Measurements from ENCODE around the gene GPBP1.
"Not testable (repeated sequence)": the region's sequence is repeated elsewhere in the genome, so short reads cannot be mapped to it uniquely, and the experiment has no call there.

The GPBP1 gene

GRCh38 chr5:57173319-57174127 is at the start of gene GPBP1:
GPBP1 (plus strand) TSS chr5:57174059; CDS start chr5:57214131, 40,072 bp downstream.
- peak within 1 kb of the TSS; percentile 97 for H3K27ac Mint-ChIP-seq
- CTCF ChIA-PET, result no interaction called here
- H3K27me3 Mint-ChIP-seq, result no peaks in the 10 kb centered on the region
- H3K9me3 Mint-ChIP-seq, result no peaks in the 10 kb centered on the region
- peaks cover 35% of the 10 kb centered on the region for H3K4me1 Mint-ChIP-seq
- DNase-seq, result peak; percentile 99
- H3K4me3 Mint-ChIP-seq, result peak within 1 kb of the TSS; percentile 94
- peaks cover 31% of the 10 kb centered on the region for H3K36me3 Mint-ChIP-seq

DNA sequence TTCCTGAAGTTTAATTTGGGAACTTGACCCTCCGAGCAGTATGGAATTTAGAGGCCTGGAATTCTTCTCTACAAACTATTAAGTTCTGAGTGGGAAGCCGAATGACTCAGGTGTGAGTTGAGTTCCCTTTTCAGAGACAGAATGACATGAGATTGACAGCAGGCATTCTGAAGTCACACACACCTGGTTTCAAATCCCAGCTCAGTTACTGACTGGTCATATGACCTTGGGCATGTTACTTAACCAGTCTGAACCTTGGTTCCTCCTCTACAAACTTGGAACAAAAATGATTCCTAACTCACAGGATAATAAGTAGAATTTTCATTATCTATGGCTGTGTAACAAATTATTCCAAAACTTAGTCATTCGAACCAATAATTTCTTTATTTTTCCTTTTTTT is 45.5 kb upstream of the GPBP1 start:
- CTCF ChIA-PET, result no interaction called here
- no peaks in the 10 kb centered on the region for H3K4me1 Mint-ChIP-seq
- H3K36me3 Mint-ChIP-seq, result no peaks in the 10 kb centered on the region
- H3K27ac Mint-ChIP-seq, result no peak overlapping the region
- H3K27me3 Mint-ChIP-seq, result peaks cover 10% of the 10 kb centered on the region
- H3K9me3 Mint-ChIP-seq, result no peaks in the 10 kb centered on the region
- H3K4me3 Mint-ChIP-seq, result no peak overlapping the region
- DNase-seq, result no peak

- Mint-ChIP-seq H3K4me1 (no peaks in the 10 kb centered on the region), H3K4me3 (no peak overlapping the region), H3K36me3 (no peaks in the 10 kb centered on the region), H3K27me3 (peaks cover 9% of the 10 kb centered on the region), H3K27ac (no peak overlapping the region), H3K9me3 (no peaks in the 10 kb centered on the region)
- CTCF ChIA-PET, result no interaction called here
- DNase-seq, result no peak
Observed at GRCh38 chr5:57133574-57133973, 40.3 kb upstream of the GPBP1 start.

DNA sequence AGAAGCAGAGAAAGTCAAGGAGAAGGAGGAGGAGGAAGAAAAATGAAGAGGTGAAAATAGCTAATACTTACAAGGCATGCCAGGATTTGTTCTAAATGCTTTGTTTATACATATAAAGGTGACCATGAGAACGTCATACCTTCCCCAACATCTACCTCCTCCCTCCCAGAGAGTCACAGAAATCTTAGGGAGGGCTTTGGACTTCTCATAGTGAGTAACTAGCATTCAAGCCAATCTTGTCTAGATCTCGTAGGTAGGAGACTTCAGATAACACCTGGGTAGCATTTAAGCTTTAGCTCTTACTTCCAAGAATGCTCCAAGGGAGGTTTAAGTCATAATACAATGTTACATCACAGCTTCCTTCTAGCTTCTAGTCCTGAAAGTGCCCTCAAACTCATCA is 36.5 kb upstream of the GPBP1 start:
- Mint-ChIP-seq H3K36me3 (no peaks in the 10 kb centered on the region), H3K27ac (no peak overlapping the region), H3K4me1 (no peaks in the 10 kb centered on the region), H3K27me3 (peaks cover 16% of the 10 kb centered on the region), H3K4me3 (no peak overlapping the region), H3K9me3 (no peaks in the 10 kb centered on the region)
- DNase-seq, result no peak
- CTCF ChIA-PET, result interaction anchor here (0.7 to 4.3 kb wide), 12 partner anchors 82 to 867 kb away, joined by 3 to 64 read pairs (median 5); partner anchors contain the start of gene SETD9

DNA sequence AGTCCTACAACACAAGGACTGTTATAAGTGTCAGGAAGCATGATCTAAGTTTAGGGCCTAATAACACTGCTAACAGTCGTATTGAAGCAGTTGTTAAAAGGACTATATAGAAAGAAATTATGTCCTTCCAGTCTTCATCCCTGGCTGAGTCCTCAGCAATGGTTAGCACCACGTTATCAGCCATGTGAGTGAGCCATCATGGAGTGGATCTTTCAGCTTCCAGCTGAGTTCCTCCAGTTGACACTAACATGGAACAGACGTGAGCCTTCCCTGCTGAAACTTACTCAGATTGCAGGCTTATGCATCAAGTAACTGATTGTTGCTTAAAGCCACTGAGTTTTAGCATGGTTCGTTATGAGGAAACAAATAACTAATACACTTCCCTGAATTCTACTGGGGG is 21.5 kb upstream of the GPBP1 start:
- H3K4me1 Mint-ChIP-seq, result peaks cover 2% of the 10 kb centered on the region
- no peak overlapping the region for H3K4me3 Mint-ChIP-seq
- H3K27me3 Mint-ChIP-seq, result peaks cover 3% of the 10 kb centered on the region
- no peak overlapping the region for H3K27ac Mint-ChIP-seq
- H3K9me3 Mint-ChIP-seq, result peaks cover 3% of the 10 kb centered on the region
- CTCF ChIA-PET, result no interaction called here
- no peak for DNase-seq
- no peaks in the 10 kb centered on the region for H3K36me3 Mint-ChIP-seq

GRCh38 chr5:57155033-57155432 is 18.8 kb upstream of the GPBP1 start:
- H3K4me1 Mint-ChIP-seq, result peaks cover 2% of the 10 kb centered on the region
- H3K27ac Mint-ChIP-seq, result no peak overlapping the region
- H3K4me3 Mint-ChIP-seq, result no peak overlapping the region
- DNase-seq, result no peak
- CTCF ChIA-PET, result interaction anchor here (1.7 kb wide), 1 partner anchor 16 kb away, joined by 5 read pairs; no protein-coding TSS in a partner anchor
- no peaks in the 10 kb centered on the region for H3K36me3 Mint-ChIP-seq
- peaks cover 3% of the 10 kb centered on the region for H3K27me3 Mint-ChIP-seq
- peaks cover 9% of the 10 kb centered on the region for H3K9me3 Mint-ChIP-seq

GRCh38 chr5:57157131-57157530 is 16.7 kb upstream of the GPBP1 start:
- no peak overlapping the region for H3K27ac Mint-ChIP-seq
- H3K27me3 Mint-ChIP-seq, result peaks cover 3% of the 10 kb centered on the region
- CTCF ChIA-PET, result no interaction called here
- no peak overlapping the region for H3K4me3 Mint-ChIP-seq
- H3K36me3 Mint-ChIP-seq, result no peaks in the 10 kb centered on the region
- no peak for DNase-seq
- H3K4me1 Mint-ChIP-seq, result peaks cover 2% of the 10 kb centered on the region
- peaks cover 9% of the 10 kb centered on the region for H3K9me3 Mint-ChIP-seq

- Mint-ChIP-seq H3K36me3 (no peaks in the 10 kb centered on the region), H3K27ac (no peak overlapping the region), H3K9me3 (peaks cover 9% of the 10 kb centered on the region), H3K27me3 (peaks cover 3% of the 10 kb centered on the region), H3K4me3 (no peak overlapping the region), H3K4me1 (peaks cover 2% of the 10 kb centered on the region)
- CTCF ChIA-PET, result interaction anchor here (1.0 kb wide), 1 partner anchor 86 kb away, joined by 3 read pairs; no protein-coding TSS in a partner anchor
- no peak for DNase-seq
Observed at GRCh38 chr5:57157666-57158065, 16.2 kb upstream of the GPBP1 start.

DNA sequence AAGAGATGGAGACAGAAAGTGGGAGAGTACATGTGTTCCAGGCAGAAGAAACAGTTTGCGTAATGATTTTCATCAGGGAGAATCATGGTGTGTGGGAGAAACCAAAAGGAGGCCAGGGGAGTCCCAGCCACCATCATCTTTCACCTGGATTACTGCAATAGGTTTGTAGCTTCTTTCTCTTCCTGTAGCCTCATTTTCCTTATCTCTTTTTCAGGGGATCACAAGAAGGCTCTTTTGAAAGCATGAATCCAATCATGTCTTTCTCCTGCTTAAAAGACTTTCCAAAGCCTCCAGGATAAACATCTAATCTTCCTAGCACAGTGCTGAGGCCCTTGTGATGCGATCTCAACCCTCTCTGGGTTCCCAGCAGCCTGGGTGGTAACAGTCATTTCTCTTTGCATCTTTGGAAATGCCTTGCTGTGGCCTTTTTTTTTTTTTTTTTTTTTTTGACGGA is 10.3 kb upstream of the GPBP1 start:
- Mint-ChIP-seq H3K9me3 (no peaks in the 10 kb centered on the region), H3K27ac (no peak overlapping the region), H3K27me3 (no peaks in the 10 kb centered on the region), H3K4me1 (peaks cover 10% of the 10 kb centered on the region), H3K36me3 (no peaks in the 10 kb centered on the region), H3K4me3 (no peak overlapping the region)
- CTCF ChIA-PET, result interaction anchor here (1.3 kb wide), 1 partner anchor 25 kb away, joined by 3 read pairs; no protein-coding TSS in a partner anchor
- DNase-seq, result no peak

DNA sequence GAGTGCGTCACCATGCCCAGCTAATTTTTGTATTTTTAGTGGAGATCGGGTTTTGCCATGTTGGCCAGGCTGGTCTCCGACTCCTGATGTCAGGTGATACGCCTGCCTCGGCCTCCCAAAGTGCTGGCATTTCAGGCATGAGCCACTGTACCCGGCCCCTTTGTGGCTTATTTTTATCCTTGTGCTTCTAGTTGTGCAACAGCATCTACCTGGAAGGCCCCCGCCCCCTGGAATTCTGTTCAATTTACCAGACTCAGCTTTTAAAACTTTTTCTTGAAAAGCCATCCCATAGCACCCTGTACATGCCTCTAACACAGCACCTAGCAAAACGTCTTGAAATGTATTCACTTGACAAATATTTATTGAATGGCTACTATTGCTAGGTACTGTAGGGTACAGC is 9.7 kb upstream of the GPBP1 start:
- Mint-ChIP-seq H3K36me3 (no peaks in the 10 kb centered on the region), H3K4me1 (peaks cover 10% of the 10 kb centered on the region), H3K27me3 (no peaks in the 10 kb centered on the region), H3K4me3 (no peak overlapping the region), H3K27ac (no peak overlapping the region), H3K9me3 (no peaks in the 10 kb centered on the region)
- CTCF ChIA-PET, result no interaction called here
- no peak for DNase-seq

DNA sequence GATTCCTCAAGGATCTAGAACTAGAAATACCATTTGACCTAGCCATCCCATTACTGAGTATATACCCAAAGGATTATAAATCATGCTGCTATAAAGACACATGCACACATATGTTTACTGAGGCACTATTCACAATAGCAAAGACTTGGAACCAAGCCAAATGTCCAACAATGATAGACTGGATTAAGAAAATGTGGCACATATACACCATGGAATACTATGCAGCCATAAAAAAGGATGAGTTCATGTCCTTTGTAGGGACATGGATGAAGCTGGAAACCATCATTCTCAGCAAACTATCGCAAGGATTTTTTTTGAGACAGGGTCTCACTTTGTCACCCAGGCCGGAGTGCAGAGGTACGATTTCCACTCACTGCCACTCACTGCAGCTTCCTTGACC is 8.7 kb upstream of the GPBP1 start:
- H3K9me3 Mint-ChIP-seq, DNase-seq, H3K36me3 Mint-ChIP-seq, H3K27me3 Mint-ChIP-seq, H3K27ac Mint-ChIP-seq, CTCF ChIA-PET, H3K4me3 Mint-ChIP-seq: not testable (repeated sequence)
- H3K4me1 Mint-ChIP-seq, result peaks cover 10% of the 10 kb centered on the region

DNA sequence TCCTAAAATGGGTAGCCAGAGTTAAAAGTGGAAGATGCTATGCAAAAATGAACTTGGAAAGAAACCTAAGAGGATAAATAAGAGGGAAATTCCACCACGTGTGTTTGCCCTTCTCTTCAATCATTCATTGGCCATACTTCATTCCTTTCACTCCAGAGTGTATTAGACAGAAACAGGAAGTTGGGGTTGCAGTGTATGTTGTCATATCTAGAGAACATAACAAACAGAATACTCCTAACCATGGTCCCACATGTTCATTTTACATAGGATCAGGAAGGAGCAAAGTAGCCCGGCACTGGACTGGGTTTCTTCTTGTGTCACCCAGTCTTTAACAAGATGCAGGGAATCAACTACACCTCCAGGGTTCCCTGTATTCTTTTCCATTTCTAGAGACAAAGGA is 7.6 kb upstream of the GPBP1 start:
- no peaks in the 10 kb centered on the region for H3K9me3 Mint-ChIP-seq
- no peak overlapping the region for H3K27ac Mint-ChIP-seq
- no peak for DNase-seq
- peaks cover 10% of the 10 kb centered on the region for H3K4me1 Mint-ChIP-seq
- CTCF ChIA-PET, result interaction anchor here (1.0 kb wide), 1 partner anchor 28 kb away, joined by 3 read pairs; no protein-coding TSS in a partner anchor
- H3K4me3 Mint-ChIP-seq, result no peak overlapping the region
- no peaks in the 10 kb centered on the region for H3K27me3 Mint-ChIP-seq
- H3K36me3 Mint-ChIP-seq, result no peaks in the 10 kb centered on the region

GRCh38 chr5:57167201-57167600 is 6.7 kb upstream of the GPBP1 start:
- Mint-ChIP-seq H3K36me3 (no peaks in the 10 kb centered on the region), H3K4me3 (no peak overlapping the region), H3K4me1 (peaks cover 15% of the 10 kb centered on the region), H3K9me3 (no peaks in the 10 kb centered on the region), H3K27ac (no peak overlapping the region), H3K27me3 (no peaks in the 10 kb centered on the region)
- no peak for DNase-seq
- CTCF ChIA-PET, result interaction anchor here (1.0 kb wide), 1 partner anchor 29 kb away, joined by 3 read pairs; no protein-coding TSS in a partner anchor

GRCh38 chr5:57170116-57170515 is 3.7 kb upstream of the GPBP1 start:
- H3K4me3 Mint-ChIP-seq, H3K9me3 Mint-ChIP-seq, H3K27ac Mint-ChIP-seq, CTCF ChIA-PET, H3K36me3 Mint-ChIP-seq, H3K27me3 Mint-ChIP-seq, DNase-seq: not testable (repeated sequence)
- H3K4me1 Mint-ChIP-seq, result peaks cover 21% of the 10 kb centered on the region

DNA sequence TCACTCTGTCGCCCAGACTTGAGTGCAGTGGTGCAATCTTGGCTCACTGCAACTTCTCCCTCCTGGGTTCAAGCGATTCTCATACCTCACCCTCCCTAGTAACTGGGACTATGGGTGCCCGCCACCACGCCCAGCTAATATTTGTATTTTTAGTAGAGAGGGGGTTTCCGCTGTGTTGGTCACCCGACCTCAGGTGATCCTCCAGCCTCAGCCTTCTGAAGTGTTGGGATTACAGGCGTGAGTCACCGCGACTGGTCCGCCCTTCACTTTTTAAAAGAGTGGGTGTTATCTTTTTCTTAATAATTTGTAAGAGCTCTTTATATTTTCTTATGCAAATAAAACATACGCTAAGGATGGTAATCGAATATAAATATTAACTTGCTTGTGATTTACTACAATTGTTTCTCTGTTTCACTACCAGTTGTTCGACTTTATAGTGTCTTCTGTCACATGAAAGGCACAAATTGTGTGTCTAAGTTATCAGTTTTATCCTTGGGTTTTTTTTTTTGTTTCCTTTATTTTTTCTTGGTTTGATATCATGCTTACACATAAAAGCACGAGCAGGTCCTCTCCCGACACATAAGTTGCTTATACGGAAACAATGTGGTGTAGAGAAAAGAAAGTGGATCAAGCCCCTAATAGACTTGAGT is 1.9 kb upstream of the GPBP1 start:
- Mint-ChIP-seq H3K36me3 (peaks cover 20% of the 10 kb centered on the region), H3K4me1 (peaks cover 23% of the 10 kb centered on the region), H3K4me3 (peak overlapping the region; percentile 94), H3K27ac (peak overlapping the region; percentile 97), H3K9me3 (no peaks in the 10 kb centered on the region), H3K27me3 (no peaks in the 10 kb centered on the region)
- CTCF ChIA-PET, result no interaction called here
- DNase-seq, result no peak
